Measurements from ENCODE around the gene KCNAB2.
A peak's percentile ranks its signal among the peaks of the same experiment; 100 is the strongest.

The KCNAB2 gene

DNA sequence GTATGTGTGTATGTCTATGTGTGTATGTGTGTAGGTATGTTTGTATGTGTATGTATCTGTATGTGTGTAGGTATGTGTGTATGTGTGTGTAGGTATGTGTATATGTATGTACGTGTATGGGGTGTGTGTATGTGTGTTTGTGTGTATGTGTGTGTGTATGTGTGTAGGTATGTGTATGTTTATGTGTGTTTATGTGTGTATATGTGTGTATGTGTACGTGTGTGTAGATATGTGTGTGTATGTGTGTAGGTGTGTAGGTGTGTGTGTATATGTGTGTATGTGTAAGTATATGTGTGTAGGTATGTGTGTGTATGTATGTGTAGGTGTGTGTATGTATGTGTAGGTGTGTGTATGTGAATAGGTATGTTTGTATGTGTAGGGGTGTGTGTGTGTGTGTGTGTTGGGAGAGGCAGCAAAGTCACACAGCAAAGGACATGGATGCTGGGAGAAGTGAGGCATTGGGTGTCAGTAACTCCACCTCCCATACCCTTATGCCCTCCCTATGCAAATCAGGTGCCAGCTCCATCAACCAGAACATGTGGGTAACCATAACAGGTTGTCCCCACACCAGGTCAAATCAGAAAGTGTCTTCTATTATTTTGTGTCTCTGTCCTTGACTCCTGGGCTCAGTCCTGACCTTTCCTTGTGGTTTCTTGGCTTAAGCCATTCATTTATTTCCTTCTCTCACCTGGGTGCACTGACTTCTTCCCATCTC lies 15.0 kb upstream of the KCNAB2 start:
- DNase-seq: no peak
- no peak for ATAC-seq

DNA sequence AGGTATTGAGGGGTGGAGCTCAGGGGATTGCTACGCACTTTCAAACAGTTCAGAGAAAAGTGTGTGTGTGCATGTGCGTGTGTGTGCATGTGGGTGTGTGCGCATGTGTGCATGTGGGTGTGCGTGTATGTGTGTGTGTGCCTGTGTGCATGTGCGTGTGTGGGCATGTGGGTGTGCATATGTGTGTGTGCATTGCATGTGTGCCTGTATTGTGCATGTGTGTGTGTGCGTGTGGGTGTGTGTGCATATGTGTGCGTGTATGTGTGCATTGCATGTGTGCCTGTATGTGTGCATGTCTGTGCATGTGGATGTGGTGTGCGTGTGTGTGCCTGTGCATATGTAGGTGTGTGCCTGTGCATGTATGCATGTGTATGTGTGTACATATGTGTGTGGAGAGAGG lies 12.6 kb upstream of the KCNAB2 start:
- ATAC-seq: no peak

DNA sequence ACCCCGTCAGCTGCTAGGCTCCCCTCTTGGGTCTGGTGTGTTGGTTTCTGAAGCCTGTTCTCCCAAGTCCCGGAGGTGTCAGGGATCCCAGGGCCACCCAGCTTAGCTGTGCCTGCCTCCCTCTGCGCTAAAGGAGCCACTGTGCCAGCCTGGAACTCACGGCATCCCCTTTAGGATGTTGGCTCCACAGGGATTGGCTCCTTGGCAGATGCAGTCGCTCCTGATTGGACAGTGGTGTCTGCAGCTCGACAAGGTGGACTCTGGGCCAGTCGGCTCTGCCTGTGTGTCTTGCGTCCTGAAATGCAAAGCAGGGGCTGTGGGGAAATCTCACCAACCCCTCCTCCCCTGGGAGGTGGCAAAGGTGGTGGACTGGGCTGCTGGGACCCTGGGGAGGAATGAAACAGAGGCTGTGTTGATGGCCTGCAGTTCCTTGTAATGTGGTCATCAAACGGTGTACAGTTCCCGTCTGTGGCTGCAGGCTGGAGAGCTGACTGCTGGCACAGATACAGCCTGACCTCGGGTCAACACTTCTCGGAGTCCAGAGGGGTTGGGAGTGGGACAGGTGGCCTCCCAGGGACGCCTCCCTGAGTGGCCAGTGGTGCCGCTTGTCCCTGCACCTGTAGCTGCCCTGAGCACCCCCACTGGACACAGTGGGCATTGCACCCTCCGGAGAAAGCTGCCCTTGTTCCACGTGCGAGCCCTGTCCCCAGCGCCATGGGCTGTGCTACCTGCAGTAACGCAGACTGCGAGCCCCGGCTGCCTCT lies 11.5 kb upstream of the KCNAB2 start:
- ATAC-seq: no peak
- peak; percentile 55 for DNase-seq

More for the DNA sequence above, 12.6 kb upstream of the KCNAB2 start:
- no peak for DNase-seq

DNA sequence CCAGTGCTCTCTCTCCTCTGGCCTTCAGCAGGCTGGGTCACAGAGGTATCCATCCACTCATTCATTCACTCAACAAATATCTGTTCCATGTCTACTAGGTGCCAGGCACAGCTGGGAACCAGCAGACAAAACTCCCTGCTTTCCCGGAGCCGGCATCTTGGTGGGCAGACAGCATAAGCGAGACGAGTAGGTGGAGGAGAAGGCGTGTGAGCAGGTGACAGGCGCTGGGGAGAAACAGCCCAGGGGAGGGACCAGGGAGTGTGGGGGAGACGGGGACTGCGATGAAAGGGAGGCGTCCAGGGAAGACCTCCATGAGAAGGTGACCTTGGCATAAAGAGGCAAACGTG lies 11.0 kb upstream of the KCNAB2 start:
- no peak for ATAC-seq

DNA sequence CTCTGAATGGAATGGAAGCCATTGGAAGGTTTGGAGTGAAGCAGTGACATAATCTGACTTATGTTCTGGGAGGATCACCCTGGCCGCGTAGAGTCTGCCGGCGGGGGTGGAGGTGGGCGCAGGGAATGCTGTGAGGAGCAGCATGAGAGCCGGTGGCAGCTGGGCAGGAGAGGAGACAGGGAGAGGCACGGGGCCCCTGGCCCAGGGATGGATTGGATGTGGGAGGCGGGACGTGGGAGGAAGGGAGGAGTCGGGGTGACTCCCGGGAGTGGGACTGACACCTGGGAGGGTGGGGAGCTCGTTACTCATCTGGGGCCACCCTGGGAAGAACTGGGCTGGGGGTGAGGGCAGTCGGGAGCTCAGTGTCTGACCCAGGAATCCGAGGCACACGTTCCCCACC lies 10.4 kb upstream of the KCNAB2 start:
- no peak for ATAC-seq

More for the DNA sequence above, 11.0 kb upstream of the KCNAB2 start:
- DNase-seq: no peak

DNA sequence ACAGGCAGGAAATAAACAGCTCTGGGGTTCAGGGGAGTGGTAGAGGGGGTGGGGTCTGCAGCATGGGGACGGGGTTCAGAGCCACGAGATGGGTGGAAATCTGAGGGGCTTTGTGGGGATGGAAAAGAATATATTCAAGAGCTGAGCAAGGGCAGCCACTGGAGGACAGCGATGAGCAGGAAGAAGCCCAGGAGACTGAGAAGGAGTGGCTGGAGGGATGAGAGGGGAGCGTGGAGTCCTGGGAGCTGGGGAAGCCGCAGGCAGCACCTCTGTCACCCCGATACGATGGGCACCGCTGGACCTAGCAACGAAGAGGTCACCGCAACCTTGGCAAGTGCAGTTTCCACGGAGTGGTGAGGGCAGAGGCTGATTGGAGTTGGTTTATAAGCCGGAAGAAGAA lies 10.0 kb upstream of the KCNAB2 start:
- DNase-seq (no peak), ATAC-seq (no peak)

More for the DNA sequence above, 10.4 kb upstream of the KCNAB2 start:
- DNase-seq: no peak

DNA sequence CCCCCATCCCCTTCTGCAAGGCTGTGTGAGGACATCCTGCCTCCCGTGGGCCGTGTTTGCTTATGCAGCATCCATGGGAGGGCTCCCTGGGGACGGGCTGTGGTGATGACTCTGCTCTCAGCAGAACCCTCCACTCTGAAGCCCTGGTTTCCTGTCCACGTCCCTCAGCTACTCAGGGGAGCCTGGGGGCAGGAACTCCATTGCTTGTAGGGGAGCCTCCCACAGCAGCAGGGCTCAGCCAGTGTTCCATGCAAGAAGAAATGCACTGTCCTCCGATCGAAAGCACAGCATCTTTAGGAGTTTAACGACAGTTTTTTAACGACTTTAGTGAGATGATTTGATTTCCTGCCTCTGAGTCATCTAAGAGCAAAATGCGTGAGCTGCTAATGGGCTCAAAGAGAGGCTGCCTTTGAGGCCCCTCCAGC lies 8.3 kb upstream of the KCNAB2 start:
- ATAC-seq (peak; percentile 63), DNase-seq (peak; percentile 30)

DNA sequence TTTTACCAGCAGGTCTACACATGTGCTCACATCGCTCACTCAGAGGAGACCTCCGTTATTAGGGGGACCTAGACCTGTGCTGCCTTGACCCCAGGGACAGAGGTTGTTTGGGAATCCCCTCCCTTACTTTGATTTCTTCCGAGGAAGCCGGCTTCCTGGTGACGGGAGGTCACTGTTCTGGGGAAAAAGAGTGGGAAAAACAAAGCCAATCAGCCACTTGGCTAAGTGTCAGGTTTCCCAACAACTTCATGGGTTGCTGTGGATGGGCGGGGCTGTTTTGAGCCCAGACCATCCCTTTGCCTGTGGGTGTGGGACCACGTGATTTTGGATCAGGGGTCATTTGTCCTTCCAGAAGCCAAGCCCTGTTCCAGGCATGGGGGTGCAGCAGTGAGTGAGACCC lies 7.1 kb upstream of the KCNAB2 start:
- no peak for ATAC-seq

DNA sequence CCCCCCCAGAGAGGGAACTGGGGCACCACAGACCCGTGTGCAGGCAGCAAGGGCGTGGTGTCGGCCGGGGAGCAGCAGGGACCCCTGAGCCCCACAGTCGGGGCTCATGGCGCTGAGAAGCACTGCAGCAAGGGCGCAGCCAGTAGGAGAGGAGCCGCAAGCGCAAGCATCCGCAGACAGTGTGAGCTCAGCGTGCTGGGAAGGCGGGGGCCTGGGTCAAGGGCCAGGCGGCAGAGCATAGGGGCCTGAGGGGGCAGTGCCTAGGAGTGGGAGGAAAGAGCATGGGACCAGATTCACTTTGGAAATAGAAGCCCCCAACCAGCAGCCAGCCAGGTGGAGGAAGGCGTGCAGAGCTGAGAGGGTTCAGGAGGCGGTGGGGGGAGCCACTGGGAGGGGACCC lies 6.7 kb upstream of the KCNAB2 start:
- ATAC-seq: no peak
- no peak for DNase-seq

More for the DNA sequence above, 7.1 kb upstream of the KCNAB2 start:
- no peak for DNase-seq

DNA sequence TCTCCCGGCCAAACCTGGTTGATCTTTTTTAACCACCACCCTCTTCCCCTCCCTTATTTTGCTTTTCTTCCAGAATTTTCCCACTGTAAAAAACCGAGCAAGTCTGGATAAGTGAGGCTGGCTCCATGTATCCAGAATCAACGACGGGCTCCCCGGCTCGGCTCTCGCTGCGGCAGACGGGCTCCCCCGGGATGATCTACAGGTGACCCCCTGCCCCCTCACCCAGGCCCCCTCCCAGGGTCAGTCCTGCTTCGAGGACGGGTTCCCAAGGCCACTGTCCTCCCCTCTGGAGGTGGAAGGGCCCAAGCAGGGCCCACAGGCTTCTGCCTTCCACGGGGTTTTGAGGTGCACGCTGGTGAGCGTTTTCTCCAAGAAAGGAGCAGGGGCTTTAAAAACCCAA lies 5.2 kb upstream of the KCNAB2 start:
- ATAC-seq (no peak), DNase-seq (no peak)

DNA sequence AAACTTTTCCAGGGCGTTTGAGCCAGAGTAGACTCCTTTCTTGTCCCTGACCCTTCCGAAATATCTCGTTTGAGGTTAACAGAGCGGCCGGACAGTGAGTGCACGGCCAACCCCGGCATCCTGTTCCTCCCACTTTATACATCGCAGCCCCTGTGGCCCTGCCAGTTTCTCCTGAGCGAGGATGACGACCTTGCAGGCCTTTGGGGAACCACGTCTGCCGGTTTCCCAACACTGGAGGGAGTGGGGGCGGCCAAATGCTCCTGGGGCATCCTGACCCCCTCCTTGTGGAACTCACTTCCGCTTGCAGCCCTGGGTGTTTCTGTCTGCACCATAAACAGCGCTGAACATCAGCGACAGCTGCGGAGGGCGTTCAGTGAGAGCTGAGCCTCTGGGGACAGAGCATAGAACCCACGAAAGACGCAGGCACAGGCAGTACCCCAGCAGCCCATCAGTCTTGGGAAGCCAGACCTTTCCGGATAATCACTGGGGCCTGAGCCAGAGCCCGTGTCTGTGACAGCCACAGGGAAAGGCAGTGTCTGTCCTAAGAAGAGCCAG lies 4.8 kb upstream of the KCNAB2 start:
- ATAC-seq (no peak), DNase-seq (no peak)

DNA sequence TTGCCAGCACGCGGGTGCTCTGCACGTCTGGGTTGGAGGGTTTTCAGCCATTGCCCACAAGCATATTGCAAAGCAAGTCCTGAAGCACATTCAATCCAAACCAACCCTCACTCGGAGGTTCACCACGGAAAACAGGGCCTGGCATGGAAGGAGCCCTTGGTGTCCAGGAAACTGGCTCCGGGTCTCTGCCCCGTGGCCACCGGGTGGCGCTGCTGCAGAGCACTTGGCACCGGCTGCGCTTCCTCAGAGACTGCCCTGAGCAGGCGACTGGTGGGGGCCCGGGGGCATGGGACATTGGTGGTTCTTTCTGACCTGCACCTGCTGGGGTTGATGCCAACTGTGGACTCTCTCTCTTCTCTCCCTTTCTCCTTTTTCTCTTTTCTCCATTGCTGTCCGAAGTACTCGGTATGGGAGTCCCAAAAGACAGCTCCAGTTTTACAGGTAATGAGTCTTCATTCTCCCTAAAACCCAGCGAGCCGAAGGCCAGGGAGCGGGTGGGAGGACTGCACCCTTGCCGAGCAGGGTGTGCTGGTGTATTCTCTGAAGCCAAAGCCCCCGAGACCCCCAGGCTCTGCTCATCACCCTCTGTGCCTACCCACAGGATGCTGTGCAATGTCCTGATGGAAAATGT lies 4.1 kb upstream of the KCNAB2 start:
- DNase-seq (peak; percentile 50), ATAC-seq (no peak)

DNA sequence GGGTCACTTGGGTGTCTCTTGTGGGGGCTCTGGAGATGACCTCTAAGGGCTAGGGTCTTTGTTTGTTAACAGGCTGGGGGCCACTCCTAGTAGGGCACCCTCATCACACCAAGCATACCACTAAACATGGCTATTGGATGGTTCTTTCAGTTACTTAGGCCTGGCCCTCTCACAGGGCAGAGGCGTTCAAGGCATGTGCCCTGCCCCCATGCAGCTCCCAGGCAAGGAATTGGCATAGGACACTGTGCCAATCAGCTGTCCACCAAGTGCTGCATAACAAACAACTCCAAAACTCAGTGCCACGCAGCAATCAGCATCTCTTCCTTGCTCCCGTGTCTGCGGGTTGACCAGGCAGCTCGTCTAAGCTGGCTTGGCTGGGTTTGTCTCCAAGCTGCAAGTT lies 2.1 kb upstream of the KCNAB2 start:
- ATAC-seq (no peak), DNase-seq (no peak)

DNA sequence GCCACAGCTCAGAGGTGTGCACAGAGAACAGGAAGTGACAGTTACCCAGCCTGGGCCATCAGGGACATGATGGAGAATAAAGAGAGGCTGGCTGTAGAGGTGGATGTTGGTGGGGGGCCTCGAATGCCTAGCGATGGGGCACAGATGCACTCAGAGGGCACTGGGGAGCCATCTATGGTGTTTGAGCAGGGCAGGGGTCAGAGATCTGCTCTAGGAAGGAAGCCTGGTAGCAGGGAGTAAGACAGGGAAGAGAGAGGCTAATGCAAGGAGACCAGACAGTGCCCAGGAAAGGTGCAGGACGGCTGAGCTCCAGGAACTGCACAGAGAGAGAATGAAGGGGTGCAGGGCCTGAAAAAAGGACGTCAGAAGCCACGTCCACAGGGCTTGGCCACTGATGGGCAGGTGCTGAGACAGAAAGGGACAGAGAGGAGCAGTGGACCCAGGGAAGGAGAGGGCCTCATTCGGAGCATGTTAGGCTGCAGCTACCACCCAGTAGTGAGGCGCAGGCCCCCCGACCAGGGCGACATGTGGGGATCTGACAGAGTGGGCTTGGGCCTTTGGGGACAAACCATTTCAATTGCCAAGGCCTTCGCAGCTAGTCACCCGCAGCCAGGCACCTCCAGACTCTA lies 1.1 kb upstream of the KCNAB2 start:
- ATAC-seq: no peak
- no peak for DNase-seq

DNA sequence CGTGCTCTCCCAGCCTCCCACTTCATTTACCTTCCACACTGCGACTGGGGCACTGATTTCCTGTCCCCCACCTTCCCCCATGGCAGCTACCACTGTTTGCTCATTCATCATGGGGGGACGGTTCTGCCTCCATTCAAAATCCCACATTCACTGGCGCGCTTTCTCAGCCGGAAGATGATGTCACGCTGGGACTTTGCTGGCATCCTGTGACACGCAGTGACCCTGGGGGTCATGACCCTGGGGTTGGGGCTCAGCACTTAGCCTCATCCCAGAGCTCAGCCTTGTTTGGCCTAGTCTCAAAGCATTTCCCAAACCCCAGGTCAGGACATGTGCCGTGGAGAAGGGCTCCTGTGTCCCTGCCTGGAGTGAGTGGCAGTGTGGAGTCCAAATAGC lies 582 bp upstream of the KCNAB2 start:
- no peak for DNase-seq
- ATAC-seq: no peak

DNA sequence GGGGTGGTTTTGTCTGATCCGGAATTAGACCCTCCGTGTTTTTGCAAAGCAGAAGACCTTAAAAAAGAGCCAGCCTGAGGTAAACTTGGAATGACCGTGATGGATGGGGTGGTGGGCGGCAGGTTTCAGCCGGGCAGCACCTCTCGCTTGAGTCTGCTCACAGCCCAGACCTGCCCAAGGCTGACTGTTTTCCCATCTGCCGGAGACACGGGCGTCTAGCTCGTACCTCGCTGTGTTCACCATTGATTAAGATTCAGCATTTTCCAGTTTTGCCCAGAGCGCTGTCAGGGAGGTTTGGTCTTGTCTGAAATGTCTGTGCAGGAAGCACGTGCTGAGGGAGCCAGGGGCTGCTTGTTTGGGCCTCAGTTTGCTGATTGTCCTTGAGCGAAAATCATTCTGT lies 591 bp downstream of the KCNAB2 start:
- DNase-seq (no peak), ATAC-seq (no peak)

DNA sequence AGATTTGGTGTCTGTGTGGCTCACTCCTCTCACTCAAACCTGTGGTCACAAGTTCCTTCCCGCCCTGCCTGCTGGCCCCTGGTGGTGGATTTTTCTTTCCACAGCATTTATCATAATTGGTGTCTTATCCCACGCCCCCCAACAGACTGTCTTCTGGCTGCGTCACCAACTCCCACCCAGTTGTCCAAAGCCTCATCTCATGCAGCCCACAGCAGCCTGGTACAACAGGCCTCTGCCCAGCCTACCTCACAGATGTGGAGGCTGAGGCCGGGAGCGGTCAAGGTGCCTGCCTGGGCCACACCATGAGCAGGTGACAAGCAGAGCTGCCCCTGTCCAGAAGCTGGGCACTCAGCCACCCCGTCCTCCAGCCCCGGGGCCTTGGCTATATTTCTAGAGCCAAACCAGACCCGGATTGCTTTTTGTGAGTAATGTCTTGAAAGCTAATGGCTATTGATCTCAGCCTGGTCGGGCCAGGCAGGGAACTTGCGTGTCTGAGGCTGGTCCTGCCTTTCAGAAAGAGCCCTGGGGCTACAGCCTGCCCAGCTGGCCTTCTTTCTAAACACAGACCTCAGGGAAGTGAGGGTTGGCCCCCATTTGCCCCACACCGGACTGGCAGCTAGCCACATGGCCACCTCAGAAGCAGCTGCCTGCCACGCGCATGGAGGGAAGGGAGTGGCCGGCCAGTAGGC lies 2.6 kb downstream of the KCNAB2 start:
- DNase-seq (no peak), ATAC-seq (no peak)

DNA sequence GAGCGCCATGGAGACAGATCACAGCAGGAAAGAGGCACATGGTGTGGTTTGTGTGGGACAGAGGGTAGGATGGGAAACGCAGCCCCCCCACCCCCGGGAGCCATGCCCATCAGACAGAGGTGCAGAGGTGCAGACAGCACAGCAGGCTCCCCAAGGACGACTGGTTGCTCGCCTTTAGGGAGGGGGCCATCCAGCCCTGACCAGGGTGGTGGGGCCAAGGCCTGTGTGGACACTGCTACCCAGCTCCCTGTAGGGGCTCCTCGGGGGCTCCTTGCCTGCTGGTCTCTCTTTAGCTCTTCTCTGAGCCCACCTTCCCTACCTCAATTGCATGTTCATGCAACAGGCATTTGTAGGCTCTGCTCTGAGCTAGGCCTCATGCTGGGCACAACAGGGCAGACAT lies 3.7 kb downstream of the KCNAB2 start:
- no peak for ATAC-seq
- DNase-seq: no peak

DNA sequence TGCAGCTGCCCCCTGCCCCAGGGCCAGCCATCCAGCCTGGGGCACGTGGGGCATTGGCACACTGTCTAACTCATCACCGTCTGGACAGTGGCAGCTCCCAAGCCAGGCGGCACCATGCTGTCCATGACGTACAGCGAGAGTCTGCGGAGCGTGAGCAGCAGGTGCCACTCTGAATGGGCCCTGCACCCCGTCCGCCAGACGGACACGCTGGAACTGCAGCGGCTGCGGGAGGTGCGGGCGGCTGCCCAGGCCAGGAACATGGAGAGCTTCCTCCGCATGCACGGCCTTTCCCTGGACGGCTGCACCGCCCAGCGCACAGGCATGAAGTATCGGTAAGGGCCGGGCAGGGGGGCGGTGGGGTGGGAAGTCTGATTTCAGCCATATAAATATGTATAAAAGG lies 5.7 kb downstream of the KCNAB2 start:
- ATAC-seq (no peak), DNase-seq (no peak)

DNA sequence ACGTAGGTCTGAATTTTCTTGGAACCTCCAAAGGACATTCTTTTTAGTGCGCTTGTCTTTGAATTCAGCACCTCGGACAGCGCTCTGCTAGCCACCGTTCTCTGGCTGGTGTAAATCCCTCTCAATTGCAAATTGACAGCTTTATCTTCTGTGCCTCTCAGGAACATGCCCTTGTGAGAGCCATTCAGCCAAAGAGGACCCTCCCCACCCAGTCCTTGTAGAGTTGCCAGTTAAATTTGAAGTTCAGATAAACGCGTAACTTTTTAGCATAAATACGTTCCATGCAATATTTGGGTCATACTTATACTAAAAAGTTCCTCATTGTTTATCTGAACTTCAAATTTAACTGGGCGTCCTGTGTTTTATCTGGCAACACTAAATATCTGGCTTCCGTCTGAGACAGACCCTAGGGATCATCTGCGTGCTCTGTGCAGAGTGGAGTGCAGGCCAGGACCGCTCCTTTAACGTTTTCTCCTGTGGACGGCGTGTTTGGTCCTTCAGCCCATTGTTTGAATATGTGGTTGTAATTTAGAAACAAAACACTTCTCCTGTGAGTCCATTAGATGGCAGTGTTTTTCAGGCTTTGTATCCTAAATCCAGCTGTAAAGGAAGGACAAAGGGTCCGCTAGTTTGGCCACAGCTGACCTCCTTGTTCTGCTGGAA lies 7.0 kb downstream of the KCNAB2 start:
- ATAC-seq: no peak
- DNase-seq: peak; percentile 43

DNA sequence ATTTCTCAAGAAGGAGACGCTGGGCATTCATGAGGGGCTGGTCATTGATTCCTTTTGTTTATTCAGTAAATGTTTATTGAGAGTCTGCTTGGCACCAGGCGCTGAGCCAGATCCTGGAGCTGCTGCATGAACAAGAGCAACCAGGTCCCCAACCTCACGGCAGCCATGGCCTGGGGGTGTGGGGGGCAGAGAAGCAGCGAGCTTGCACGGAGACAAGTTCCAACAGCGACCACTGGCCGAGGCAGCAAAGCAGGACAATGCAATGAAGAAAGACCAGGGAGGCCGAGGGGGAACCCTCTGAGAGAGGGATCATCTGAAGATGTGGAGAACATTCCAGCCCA lies 7.5 kb downstream of the KCNAB2 start:
- no peak for DNase-seq
- ATAC-seq: no peak

DNA sequence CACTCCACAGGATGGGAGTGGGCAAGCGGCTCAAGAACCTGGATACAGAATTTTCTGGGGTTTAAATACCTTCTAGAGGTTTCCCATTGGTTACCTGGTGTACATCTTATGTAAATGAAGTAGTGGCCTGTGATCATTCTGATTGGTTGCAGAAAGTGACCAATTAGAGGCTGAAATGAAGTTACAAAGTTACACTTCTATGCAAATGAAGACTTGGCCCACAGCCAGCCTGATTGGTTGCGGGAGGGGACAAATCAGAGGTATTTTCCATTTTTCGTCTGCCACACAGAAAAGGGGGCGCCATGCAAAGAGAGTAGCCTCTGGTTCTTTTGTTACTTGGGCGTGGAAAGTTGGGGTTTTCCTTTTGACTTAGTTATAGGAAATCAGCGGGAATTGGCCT lies 8.9 kb downstream of the KCNAB2 start:
- no peak for ATAC-seq
- no peak for DNase-seq

Data from stimulated activated naive CD8-positive, alpha-beta T cell treated with anti-CD3 and anti-CD28 coated beads, Interleukin-15, Interleukin-2, amounts not matched to agents 100 U/mL and 50 U/mL, for 24 hours (primary cell).